NOMO-1 (cell line): Measurements from ENCODE around the gene TCF4.

Experiments used
- DNase-seq, 2 experiments: peaks; one replicate each; lab custom pipeline; 2025; ENCODE audit not compliant: unreplicated experiment in 2 of 2; lab: John Stamatoyannopoulos, UW

TCF4 gene

DNA sequence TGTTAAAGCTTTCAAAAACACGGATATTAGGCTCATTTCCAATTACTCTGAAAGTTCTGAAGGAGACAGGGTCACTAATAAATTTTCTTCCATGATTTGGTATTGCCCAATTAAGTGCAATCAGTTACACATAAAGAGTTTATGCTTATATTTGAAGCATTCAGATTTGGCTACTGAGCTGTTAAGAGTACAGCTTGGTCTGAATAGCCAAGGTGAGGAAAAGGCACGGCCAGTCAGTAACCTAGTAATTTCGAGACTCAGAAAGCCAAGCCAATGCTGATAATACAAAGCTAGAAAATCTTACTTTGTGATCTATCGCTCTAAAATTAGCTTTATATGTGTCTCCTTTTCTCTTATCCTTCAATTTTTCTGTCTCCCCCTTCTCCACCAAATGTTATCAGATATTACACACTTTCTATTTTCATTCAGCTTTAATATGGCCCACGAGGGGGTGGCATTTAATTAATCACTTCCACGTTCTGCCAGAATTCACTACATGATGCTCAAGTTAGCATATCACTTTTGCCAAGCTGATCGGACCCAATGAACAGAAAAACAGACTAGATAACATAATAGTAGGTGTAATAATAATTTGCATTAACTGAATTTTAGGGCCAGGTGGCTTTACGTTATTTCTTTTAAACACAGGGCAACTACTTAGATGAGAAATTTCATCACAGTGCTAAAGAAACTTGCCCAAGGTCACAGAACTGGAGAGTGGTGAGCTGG, 138.4 kb downstream of the TCF4 start:
- no peak for DNase-seq

DNA sequence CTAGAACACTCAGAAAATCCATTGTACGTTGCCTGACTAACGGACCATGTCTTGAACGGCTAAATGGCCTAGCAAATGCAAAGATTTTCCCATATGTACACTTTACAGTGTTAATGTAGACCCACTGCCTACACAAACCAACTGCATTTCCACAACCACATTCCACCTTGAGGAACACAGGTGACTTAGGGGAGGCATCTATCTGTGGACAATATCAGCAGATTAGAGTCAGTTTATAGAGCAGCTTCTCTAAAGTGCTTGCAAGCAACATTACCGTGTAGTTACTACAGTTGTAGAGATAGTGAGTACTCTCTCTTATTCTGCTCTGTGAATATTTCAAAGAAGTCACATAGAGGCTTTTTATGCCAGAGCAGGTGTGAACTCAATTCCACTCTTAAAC, 139.6 kb downstream of the TCF4 start:
- no peak for DNase-seq

DNA sequence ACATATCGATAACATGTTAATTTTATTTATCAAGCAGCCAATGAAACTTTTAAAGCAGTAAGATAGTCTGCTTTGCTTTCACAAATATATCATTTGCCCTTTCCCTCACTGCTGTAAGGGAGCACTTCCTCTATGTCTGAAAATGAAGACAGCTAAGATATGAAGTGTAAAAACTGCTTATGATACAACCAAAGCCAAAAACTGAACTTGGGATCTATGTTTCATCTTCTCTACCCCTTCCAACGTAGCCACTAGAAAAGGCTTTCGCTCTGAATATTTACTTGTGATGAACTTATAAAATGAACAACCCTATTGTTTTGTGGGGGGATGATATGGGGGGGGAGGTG, 140.3 kb downstream of the TCF4 start:
- no peak for DNase-seq

DNA sequence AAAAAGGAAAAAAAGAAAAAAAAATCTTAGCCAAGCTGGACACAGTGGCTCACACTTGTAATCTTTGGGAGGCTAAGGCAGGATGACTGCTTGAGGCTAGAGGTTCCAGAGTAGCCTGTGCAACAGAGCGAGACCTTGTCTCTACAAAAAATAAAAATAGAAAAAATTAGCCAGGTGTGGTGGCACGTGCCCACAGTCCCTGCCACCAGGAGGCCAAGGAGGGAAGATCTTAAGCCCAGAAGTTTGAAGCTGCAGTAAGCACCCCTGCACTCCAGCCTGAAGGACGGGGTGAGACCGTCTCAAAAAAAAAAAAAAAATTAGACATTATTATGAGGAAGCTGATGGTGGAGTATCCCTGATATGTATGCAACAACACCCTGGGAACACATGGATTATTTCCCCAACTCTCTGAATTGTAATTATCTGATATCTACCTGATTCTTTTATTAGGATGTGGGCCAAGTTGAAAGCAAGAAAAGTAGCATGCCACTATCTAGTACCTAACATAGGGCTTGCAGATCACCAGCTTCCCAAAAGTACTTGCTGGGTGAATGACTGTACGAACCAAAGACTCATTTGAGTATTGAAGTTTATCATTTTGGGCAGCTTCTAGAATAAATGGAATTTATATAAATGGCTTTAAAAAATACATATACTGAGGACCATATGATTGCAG, 140.9 kb downstream of the TCF4 start:
- no peak for DNase-seq

DNA sequence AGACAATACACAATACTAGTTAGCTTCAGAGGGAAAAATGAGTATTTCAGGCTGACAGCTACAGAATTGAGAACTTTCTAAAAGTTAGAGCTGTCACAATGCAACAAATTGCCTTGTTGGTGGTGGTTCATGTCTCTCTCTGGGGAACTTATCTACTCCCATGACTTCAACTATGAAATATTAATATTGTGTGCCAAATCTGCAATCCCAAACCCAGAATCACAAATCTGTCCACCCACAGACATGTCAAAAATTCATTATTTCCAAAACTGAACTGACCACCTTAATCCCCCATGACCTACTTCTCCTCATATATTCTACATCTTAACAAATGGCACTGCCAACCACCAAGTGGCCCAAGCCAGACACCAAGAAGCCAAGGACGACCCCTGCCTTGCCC, 143.5 kb downstream of the TCF4 start:
- DNase-seq = no peak

DNA sequence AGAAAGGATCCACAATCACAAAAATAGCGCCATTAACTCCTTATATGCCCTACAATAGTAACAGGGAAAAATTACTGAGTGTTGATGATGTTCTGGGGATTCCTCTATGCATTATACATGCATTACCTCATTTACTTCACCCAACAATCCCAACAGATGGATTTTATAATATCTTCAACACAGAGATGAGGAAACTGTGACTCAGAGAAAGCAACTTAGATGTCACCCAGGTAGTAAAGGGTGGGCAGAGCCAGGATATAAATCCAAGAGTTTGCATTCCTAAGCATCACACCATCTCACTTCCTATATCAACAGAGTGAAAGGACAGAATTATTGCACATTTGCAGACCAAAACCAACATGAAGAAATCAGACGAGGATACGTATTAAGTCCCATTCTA, 144.2 kb downstream of the TCF4 start:
- DNase-seq = no peak

DNA sequence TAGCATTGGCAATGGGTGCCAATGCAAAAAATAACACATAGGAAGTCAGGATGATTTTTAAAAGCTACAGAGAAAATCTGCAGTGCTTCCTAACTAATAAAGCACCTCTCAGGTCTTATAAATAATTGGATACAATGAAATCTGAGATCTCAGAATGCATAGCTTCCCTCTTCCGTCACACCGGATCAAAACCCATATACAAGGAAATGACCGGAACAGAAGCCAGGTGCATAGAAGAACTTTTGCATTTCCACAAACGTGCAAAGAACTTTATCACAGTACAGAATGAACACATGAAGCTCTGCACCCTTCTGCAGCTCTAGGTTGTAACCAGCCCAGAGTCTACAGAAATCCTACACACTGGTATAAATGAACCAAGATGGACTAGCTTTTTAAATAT, 145.4 kb downstream of the TCF4 start:
- DNase-seq = no peak

DNA sequence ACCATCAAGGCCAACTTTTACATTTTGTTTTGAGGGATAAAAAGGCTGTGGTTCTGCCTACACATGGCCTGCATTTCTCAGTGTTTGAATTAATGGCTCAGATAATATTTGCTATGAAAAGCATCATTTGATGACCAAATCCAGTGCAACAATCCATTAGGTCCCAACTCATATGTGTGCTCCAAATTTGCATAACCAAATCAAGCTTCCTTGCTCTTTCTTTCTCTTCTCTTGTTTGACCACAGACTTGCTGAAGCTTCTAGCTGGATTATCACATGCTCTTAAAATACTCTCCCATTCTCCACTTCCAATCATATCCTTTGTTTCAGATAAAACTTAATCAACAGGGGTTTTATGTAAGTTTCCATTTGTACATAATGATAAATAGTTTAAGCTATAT, 147.0 kb downstream of the TCF4 start:
- DNase-seq = no peak

DNA sequence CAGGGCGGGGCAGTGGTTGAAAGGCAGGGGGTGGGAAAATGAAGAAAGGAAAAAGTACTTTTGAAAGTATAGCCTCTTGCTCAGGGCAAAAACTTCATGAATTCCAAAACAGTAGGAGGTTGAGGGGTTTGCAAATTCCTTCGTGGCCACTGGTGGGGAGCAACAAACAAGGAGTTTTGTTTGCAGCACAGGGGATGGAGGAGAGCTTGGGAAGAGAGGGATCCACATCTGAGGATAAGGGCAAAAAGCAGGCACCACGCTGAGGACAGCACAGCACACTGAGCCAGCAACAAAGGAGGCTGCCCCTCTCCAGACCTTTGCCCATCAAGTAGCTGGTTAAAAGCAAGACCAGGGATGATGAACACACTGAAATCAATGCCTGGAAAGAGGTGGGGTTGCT, 148.9 kb downstream of the TCF4 start:
- DNase-seq = no peak

DNA sequence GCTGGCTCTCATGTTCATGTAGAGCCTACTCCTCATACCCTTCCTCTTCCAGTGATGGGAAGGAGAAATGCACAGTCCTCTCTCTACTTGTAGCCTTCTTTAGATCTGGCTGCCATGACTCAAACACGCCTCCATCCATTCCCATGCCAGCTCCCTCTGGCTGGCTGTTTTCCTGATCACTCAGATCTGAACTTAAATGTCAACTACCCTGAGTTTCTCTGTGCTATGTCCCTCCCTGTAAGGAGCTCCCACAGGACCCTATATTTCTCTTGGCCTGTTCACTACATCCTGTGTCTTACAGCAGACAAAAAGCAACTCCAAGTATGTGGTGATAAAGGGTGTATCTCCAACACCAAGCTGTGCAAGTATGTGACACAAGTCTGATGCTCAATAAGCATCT, 152.4 kb downstream of the TCF4 start:
- DNase-seq = no peak

DNA sequence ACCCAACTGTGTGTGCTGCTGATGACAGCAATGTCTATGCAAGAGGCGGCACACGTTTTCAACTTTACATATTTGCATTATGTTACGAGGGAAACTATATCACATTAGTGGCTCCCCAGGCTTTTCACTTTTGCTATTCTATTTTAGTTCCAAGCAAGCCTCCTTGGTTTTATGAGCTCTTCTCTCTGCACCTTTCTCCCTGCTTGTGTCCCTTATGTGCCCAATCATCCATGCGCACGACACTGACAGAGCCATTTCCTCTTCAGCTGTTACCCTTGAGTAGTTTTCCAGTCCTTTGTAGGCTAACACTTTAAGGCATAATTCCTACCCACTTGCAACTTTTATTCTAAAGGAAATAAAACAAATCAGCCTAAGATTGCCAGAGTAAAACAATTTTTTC, 154.3 kb downstream of the TCF4 start:
- no peak for DNase-seq

DNA sequence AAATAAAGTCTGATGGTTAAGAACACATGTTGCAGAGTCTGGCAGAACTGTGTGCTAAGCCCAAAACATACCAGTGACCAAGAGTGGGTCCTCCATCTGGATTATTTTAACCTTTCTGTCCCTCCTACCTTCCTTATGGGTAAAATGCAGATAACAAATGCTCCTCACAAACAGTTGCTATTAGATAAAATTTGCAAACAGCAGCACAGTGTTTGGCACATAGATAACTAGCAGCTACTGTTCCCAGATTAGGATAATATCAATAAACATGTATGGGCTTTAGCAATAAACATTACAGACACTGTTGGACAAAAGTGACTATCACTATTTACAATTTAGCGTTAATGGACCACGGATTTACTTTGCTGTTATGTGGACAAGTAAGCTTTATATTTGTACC, 154.9 kb downstream of the TCF4 start:
- no peak for DNase-seq

DNA sequence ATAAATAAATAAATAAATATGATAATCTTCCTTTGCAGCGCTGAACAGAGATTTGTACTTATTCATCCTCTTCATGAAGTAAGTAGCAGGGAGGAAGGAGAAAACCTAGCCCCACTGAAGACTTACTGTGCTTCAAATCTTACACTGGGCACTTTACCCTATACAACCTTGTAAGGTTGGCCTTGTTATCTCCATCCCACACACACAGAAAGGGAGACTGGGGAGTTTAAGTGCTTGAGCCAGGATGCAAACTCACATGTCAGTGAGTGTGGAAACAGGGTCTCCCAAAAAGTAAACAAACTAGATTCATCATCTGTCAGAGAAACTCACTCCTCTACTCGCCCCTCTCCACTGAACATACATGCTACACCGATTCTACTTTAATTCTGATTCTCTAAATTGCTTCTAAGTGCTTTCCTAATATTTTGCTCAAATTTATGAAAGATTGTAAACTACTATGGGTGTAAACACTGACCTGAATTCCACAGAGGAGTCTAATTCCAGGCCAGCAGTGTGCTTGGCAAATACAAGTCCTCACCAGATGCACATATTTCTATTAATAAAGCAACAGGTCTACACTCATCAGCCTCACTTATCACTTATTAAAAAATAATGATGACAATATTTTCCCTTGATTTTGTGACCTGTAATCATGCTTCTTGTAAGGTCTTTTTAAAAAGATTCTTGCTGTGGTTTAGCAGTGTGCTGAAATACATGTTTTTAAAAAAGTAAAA, 155.5 kb downstream of the TCF4 start:
- DNase-seq = no peak

DNA sequence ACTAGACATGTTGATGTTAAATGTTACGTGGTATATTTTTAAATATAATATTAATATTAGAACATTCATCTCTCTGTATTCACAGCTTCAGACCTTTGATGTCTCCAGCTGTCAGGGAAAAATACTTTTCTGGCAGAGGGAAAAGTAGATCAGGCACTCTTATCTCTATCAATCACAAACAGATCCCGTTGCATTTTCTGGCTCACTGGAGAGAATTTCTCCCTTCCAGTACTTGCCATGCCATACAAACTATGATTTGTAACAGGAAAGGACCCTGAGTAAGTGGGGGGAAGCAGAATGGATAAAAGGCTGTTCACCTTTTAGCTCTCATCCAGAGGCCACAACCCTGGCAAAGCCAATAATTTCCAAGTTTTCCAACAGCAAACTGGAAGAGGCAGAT, 158.0 kb downstream of the TCF4 start:
- no peak for DNase-seq

DNA sequence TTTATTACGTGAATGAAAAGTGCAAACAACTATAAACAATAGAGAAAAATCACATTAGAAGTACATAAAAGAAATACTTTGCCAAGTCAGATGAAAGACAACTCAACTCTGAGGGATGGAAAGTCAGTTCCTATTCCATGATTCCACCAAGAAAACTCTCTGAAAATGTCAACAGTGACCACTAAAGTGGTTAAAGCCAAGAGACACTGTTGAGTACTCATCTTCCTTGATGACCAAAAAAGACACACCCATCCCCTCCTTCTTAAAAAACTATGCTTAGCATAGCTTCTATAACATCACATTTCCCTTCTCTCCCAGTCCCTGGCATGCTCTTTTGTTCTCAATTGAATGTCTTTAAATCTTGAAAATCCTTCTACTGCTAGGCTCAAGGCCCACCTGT, 160.0 kb downstream of the TCF4 start:
- no peak for DNase-seq

DNA sequence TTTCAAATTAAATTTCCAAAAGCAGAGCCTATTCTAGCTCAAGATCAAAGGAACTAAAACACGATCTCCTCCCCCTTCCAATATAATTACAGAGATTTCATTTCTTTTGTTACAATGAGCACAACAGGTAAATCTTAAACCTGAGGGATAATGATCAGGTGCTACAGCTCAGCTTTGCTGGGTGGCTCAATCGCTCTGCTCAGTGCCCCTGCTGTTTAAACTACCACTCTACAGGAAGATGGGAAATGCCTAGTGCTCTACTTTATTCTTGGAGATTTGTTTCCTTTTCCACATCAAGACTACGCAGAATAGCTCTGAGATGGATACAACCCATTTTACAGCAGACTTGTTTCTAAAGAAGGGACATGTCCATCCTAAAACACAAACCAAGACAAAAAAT, 162.3 kb downstream of the TCF4 start:
- no peak for DNase-seq

DNA sequence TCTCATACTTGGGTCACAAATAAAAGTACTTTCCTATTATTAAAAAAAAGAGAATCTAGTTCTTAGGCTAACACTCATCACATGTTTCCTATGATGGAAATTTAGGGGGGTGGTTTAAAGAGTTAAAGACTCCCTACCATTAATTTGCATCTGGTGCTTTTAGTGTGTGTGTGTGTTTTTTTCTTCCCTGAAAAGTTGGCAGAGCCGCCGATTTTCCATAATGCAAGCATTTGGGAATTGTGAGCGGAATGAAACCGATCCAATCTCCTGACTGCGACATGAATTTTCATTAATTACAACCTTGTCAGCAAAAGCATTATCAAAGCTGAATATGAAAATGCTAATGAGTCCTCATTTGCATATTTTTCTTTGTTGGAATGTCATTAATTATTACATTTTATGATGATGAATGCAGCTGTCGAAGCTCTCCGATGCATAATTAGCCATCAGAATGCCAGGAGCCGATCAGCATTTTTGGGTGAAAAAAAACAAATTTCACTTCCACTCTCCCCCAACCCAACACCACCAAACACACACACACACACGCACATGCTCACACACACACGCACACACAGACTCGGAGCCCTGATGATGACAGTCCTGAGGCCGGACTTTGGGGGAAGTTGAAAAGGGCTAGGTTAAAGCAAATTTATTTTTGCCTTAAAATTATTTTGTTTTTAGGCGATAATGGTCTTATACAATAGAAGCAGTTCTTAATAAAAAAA, 165.4 kb downstream of the TCF4 start:
- no peak for DNase-seq

DNA sequence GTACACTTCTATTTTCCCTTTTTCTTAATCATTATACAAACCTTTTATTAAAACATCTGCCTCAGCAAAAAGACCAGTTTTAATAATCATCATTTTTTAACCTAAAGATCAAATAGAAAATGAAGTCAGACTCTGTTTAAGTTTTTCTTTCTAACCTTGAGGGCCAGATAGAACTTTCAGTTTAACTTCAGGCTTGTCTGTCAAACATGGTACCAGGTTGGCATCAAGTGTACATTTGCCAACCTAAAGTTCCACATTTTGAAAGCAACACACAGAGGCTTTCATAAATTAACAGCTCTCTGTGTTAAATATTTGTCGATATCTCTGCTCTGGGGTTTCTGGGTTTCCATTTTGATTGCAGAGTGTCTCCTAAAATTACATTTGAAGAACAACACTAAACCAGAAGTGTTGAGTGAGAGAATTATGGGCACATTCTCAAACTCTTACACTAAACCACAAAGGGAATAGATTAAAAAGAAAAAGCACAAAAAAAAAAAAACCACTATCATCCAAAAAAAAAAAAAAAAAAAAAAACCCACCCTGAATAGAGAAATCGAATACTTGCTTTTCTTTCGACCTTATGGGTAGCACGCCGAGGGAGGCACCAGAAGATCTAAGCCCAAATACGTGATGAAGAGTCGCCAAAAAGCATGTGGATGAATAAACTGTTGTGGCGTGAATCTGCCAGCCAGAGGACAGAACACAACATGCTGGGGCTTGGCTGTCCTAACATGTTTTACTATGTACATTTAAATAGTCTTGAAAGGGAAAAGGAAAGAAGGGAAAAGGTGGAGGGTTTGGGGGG, 166.2 kb downstream of the TCF4 start:
- DNase-seq = no peak

DNA sequence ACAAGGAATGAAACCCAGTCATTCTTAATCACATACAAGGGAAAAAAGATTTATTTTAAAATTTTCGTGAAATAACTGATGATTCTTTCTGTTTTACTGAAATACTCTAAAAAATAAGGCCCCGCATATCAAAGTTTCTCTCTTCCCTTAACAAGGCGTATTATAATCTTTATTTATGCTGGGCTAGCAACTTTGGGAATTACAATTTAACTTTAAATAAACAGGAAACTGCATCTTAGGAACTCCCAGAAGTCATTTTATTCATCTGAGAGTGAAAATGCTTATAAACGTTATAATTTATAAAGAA, 166.7 kb downstream of the TCF4 start:
- DNase-seq = no peak

DNA sequence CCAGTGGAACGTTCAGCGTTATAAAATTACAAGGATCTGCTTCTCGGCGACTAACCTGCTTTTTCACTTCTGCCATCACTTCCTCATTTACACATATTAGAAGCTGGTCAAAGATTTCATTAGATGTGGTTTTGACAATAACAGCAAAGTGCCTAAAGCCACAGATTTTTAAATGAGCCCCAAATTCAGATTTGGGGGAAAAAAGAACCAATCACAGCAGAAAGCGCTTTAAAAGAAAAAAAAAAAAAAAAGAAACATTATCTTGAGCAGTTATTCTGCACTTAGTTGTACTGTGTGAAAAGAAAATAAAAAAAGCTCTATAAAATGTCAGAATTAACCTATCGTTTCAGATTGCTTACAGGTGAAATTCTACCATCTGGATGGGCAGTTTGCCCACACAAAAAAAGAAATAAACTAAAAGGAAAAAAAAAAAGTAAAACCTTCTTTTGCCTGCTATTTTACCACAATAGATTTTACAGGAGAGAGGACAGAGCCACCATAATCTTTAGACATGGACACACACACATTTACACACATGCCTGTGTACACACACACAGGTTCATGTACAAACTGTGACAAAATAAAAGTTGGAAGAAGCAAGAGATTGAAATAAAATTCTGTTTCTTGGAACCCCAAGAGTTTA, 167.2 kb downstream of the TCF4 start:
- DNase-seq = peak; percentile 36 to 68
